Measurements from ENCODE around the gene NCL. TPM values are rescaled to one million over a fixed set of nuclear protein-coding genes. Genes with fewer than 3 reads are reported as not detected.
"Not testable (repeated sequence)": the region's sequence is repeated elsewhere in the genome, so short reads cannot be mapped to it uniquely, and the experiment has no call there.

Gene NCL
- total and polyA plus RNA-seq, 2 donors: 128 to 248 TPM

DNA sequence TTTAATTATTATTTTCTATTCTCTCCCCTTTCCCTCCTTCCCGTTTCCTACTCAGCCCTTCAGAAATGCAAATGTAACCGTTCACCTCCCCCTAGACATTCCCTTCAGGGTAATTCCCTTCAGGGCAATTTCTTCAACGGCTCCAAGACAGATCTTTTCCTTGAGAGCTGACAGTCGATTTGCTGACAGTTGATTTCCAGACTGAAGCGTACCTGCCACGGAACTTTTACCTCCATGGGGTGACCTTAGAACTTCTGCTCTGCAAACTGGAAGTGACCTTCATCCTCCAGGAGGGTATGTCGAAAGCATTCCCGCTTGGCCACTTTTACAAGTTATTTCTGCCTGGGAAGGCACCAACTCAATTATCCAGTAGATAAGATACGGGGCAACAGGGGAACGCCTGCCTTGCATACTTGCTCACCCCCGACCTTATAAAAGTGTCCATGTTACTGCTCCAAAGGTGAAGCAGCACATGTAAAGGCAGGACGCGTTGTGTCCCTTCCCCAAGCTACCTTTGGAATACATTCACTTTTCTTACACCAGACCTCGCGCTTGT, 50.3 kb downstream of the NCL start:
- 44% methylated on average over 15 of the region's 15 CpGs for WGBS
- DNase-seq (ENCODE audit: extremely low spot score): no peak
- no peak overlapping the region for H3K4me3 ChIP-seq (ENCODE audit: low read depth, low read length)
- H3K4me1 ChIP-seq (ENCODE audit: insufficient read depth): no peaks in the 10 kb centered on the region
- no peaks in the 10 kb centered on the region for H3K36me3 ChIP-seq (ENCODE audit: insufficient read depth)
- no peak overlapping the region for H3K27ac ChIP-seq (ENCODE audit: low read depth)

DNA sequence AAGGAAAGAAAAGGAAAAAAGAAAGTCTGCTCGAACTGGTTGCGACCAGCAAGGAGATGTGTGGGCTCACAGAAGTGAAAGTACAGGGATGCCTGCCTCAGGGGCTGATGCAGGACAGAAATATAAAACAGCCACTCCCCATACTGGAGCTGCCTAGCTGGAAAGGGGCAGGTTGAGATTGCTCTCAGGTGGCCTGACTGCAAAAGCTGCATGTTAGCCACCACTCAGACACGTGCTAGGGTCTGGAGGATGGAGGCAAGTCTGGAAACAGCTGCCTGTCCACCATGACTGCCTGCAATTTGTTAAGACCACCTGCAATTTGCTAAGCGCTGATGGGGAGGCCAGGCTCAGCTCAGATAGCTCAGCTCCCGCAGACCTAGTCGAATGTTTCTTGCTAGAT, 50.8 kb downstream of the NCL start:
- Histone ChIP-seq H3K27ac (ENCODE audit: low read depth) (no peak overlapping the region), H3K36me3 (ENCODE audit: insufficient read depth) (no peaks in the 10 kb centered on the region), H3K4me3 (ENCODE audit: low read depth, low read length) (no peak overlapping the region), H3K4me1 (ENCODE audit: insufficient read depth) (no peaks in the 10 kb centered on the region)
- no peak for DNase-seq (ENCODE audit: extremely low spot score)
- WGBS: 82% methylated on average over 6 of the region's 6 CpGs

DNA sequence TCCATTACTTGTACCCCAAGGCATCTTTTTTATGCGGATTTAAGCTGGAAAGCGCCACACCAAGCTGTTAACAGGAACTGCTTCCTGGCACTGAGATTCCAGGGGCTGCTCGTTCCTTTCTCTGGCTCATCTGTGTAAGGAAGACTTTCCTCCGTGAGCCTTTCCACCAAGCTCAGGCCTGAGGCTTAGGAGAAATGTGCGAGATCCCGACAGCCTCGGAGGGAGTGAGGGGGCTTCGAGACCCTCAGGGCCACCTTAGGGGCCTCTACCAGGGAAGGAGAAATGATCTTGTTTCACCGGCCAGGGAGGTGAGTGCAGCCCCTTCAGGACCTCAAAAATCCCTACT, 51.7 kb downstream of the NCL start:
- Histone ChIP-seq H3K4me3 (ENCODE audit: low read depth, low read length) (no peak overlapping the region), H3K4me1 (ENCODE audit: insufficient read depth) (no peaks in the 10 kb centered on the region), H3K27ac (ENCODE audit: low read depth) (no peak overlapping the region), H3K36me3 (ENCODE audit: insufficient read depth) (no peaks in the 10 kb centered on the region)
- whole genome bisulfite sequencing: 35% methylated on average over 9 of the region's 9 CpGs
- no peak for DNase-seq (ENCODE audit: extremely low spot score)

DNA sequence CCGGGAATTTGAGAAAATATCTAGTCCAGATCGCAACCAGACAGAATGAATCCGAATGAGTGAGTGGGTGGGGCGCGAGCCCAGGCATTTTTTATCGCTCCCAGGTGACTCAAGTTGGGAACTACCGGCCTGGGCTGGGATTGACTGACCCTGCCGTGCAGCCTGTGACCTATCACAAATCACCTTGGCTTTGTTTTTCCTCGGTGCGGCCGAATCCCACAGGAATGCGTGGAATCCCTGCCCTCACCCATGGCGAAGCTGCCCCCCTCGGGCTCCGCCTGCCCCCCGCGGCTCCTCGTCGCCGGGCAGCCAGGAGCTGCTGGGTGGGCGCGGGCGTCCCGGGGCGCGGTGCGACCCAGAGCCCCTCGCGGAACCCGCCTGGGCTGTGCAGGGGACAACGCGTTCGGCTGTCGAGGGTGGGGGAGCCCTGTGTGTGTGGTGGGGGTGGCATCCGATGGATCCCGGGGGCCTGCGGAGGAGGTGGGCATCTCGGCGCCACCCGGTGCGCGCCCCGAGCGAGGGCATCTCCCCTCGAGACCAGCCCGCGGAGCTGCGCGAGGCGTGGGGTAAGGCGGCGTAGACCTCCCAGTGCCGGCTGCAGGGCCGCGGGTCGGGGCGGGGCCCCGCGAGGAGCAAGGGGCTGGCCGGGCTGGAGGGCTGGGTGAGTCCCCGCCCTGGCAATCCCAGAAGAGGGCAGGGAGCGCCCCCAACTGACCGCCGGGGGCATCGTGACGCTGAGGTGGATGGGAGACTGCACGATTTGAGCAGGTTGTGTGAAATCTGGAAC, 52.3 kb downstream of the NCL start:
- peak overlapping the region; percentile 54 for H3K4me3 ChIP-seq (ENCODE audit: low read depth, low read length)
- H3K36me3 ChIP-seq (ENCODE audit: insufficient read depth): no peaks in the 10 kb centered on the region
- H3K27ac ChIP-seq (ENCODE audit: low read depth): no peak overlapping the region
- no peaks in the 10 kb centered on the region for H3K4me1 ChIP-seq (ENCODE audit: insufficient read depth)
- peak; percentile 53 for DNase-seq (ENCODE audit: extremely low spot score)
- 2% methylated on average over 67 of the region's 67 CpGs for WGBS

DNA sequence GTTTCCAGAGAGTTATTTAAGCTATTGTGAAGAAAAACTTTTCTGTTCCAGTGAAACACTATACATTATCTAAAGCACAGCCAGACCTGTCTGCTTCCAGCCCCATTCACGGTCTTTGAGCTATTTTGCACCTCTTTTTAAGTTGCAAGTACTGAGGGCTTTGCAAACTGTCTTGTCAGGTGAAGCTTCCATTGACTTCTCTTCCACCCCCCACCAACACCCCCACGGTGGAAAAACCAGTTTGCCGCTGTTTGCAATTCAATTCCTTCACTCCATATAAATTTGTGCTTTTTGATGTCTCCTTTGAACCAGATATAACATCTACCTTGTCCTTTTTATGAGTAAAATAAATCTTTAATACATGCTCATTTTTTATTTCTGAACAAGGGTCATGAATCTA, 53.0 kb downstream of the NCL start:
- Histone ChIP-seq H3K27ac (ENCODE audit: low read depth) (no peak overlapping the region), H3K36me3 (ENCODE audit: insufficient read depth) (no peaks in the 10 kb centered on the region), H3K4me1 (ENCODE audit: insufficient read depth) (no peaks in the 10 kb centered on the region), H3K4me3 (ENCODE audit: low read depth, low read length) (no peak overlapping the region)
- 66% methylated on average over 3 of the region's 3 CpGs for WGBS
- DNase-seq (ENCODE audit: extremely low spot score): no peak

DNA sequence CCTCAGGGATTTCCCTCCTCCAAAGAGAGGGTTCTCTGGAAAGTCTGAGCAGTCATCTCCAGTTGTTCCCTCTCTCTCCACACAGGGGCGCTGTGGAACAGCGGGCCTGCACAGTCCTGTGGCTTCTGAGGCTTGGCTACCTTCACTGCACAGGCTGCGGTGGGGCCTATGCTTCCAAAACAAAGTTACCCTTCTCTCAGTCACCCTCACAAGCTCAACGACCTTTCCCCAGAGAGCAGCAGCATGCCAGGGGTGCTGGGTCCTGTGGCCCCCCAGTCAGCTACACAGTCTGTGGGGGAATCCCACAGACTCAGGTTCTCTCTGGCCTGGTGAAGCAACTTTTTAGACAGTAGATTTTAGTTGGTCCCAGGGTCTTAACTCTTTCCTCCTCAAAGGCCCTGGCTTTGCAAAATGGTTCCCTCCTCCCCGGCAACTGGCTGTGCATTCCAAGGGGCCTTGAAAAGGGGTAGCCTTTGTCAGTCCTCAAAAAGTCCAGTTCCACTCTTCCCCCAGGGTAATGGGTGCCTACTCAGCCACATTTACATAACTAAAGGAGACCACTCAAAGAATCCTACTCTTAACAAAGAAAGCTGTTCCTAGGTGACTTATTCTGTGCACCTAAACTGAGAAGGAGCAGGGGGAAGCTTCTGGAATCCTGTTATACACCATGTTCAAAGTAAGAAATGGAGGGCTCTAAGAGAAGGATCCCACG, 53.8 kb downstream of the NCL start:
- WGBS: 76% methylated on average over 6 of the region's 6 CpGs
- no peak for DNase-seq (ENCODE audit: extremely low spot score)
- no peaks in the 10 kb centered on the region for H3K36me3 ChIP-seq (ENCODE audit: insufficient read depth)
- no peak overlapping the region for H3K4me3 ChIP-seq (ENCODE audit: low read depth, low read length)
- H3K27ac ChIP-seq (ENCODE audit: low read depth): no peak overlapping the region
- H3K4me1 ChIP-seq (ENCODE audit: insufficient read depth): no peaks in the 10 kb centered on the region

DNA sequence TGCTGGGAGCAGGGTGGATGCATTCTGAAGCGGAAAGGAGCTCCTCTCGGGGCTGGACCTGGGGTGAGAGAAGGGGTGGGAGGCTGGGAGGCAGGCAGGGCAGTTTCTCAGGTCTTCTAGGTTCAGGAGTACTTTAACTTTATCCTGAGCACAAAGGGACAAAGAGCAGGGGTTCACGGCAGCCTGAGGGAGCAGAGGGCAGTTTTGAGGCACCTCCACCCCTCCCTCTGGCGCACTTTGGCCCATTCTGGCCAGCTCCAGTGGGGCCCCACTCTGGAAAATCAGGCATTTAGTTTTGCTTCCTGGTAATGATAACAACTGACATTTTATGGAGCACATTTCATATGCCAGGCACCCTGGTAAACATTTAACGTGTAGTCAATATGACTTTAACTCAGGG, 54.5 kb downstream of the NCL start:
- Histone ChIP-seq H3K36me3 (ENCODE audit: insufficient read depth) (no peaks in the 10 kb centered on the region), H3K27ac (ENCODE audit: low read depth) (no peak overlapping the region), H3K4me1 (ENCODE audit: insufficient read depth) (no peaks in the 10 kb centered on the region), H3K4me3 (ENCODE audit: low read depth, low read length) (no peak overlapping the region)
- 96% methylated on average over 5 of the region's 5 CpGs for WGBS
- no peak for DNase-seq (ENCODE audit: extremely low spot score)

DNA sequence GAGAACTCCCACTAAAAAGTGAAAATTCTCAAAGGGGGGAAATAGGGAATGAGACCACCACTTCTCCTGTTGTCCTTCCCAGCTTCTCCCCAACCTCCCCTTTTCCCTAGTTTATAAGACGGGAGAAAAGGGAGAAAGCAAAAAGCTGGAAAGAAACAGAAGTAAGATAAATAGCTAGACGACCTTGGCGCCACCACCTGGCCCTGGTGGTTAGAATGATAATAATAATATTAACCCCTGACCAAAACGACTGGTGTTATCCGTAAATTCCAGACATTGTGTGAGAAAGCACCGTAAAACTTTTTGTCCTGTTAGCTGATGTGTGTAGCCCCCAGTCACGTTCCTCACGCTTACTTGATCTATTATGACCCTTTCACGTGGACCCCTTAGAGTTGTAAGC, 56.0 kb downstream of the NCL start:
- WGBS: 77% methylated on average over 9 of the region's 9 CpGs
- not testable (repeated sequence) for H3K4me1 ChIP-seq (ENCODE audit: insufficient read depth); H3K36me3 ChIP-seq (ENCODE audit: insufficient read depth); H3K27ac ChIP-seq (ENCODE audit: low read depth); DNase-seq (ENCODE audit: extremely low spot score); H3K4me3 ChIP-seq (ENCODE audit: low read depth, low read length)

DNA sequence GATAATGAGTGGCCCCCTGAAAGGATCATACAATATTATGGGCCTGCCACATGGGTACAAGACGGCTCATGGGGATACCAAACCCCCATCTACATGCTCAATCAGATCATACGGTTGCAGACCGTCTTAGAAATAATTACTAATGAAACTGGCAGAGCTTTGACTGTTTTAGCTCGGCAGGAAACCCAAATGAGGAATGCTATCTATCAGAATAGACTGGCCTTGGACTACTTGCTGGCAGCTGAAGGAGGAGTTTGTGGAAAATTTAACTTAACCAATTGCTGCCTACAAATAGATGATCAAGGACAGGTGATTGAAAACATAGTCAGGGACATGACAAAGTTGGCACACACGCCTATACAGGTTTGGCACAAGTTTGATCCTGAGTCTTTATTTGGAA, 56.6 kb downstream of the NCL start:
- WGBS: 83% methylated on average over 5 of the region's 5 CpGs
- not testable (repeated sequence) for H3K4me1 ChIP-seq (ENCODE audit: insufficient read depth)

DNA sequence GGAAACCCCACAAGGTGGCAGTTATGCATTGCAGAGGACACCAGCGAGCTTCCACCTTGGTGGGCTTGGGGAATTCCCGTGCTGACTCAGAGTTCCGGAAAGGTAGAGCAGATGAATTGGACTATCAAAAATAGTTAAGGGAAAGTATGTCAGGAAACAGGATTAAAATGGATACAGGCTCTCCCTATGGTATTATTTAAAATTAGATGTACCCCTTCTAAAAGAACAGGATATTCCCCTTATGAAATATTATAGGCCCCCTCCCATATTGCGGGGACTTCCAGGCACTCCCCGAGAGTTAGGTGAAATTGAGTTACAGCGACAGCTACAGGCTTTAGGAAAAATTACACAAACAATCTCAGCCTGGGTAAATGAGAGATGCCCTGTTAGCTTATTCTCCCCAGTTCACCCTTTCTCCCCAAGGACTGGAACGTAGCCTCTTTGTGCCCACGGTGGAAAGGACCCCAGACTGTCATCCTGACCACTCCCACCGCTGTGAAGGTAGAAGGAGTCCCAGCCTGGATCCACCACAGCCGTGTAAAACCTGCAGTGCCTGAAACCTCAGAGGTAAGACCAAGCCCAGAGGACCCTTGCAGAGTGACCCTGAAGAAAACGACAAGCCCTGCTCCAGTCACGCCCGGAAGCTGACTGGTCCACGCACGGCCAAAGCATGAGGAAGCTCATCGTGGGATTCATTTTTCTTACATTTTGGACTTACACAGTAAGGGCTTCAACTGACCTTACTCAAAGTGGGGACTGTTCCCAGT, 58.5 kb downstream of the NCL start:
- not testable (repeated sequence) for H3K4me1 ChIP-seq (ENCODE audit: insufficient read depth); DNase-seq (ENCODE audit: extremely low spot score); H3K27ac ChIP-seq (ENCODE audit: low read depth); H3K4me3 ChIP-seq (ENCODE audit: low read depth, low read length); H3K36me3 ChIP-seq (ENCODE audit: insufficient read depth)
- 33% methylated on average over 16 of the region's 16 CpGs for WGBS

More for the DNA sequence above, 56.6 kb downstream of the NCL start:
- DNase-seq (ENCODE audit: extremely low spot score); H3K27ac ChIP-seq (ENCODE audit: low read depth); H3K36me3 ChIP-seq (ENCODE audit: insufficient read depth); H3K4me3 ChIP-seq (ENCODE audit: low read depth, low read length): not testable (repeated sequence)

DNA sequence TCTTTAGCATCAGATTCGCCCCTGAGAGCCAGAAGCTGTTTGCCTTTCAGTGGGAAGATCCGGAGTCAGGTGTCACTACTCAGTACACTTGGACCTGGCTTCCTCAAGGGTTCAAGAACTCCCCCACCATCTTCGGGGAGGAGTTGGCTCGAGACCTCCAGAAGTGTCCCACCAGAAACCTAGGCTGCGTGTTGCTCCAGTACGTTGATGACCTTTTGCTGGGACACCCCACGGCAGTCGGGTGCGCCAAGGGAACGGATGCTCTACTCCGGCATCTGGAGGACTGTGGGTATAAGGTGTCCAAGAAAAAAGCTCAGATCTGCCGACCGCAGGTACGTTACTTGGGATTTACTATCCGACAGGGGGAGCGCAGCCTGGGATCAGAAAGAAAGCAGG, 60.1 kb downstream of the NCL start:
- WGBS: 93% methylated on average over 16 of the region's 16 CpGs
- H3K4me3 ChIP-seq (ENCODE audit: low read depth, low read length); DNase-seq (ENCODE audit: extremely low spot score); H3K36me3 ChIP-seq (ENCODE audit: insufficient read depth); H3K4me1 ChIP-seq (ENCODE audit: insufficient read depth); H3K27ac ChIP-seq (ENCODE audit: low read depth): not testable (repeated sequence)

All from urinary bladder (tissue), 4 donors.